T-helper 9 cell (primary cell): ENCODE data around the gene MAP3K9.
A peak's percentile ranks its signal among the peaks of the same experiment; 100 is the strongest.
"Not testable (repeated sequence)": the region's sequence is repeated elsewhere in the genome, so short reads cannot be mapped to it uniquely, and the experiment has no call there.

Experiments
- DNase-seq: peaks from one replicate; pipeline ENCODE4 v3.0.0-alpha.2; 2020
- total RNA-seq, 2 donors: gene quantifications; one replicate each; lab custom pipeline; 2026; lab: John Stamatoyannopoulos, UW

The MAP3K9 gene
- total RNA-seq: 13.4 to 17.4 reads per million in 2 donors

DNA sequence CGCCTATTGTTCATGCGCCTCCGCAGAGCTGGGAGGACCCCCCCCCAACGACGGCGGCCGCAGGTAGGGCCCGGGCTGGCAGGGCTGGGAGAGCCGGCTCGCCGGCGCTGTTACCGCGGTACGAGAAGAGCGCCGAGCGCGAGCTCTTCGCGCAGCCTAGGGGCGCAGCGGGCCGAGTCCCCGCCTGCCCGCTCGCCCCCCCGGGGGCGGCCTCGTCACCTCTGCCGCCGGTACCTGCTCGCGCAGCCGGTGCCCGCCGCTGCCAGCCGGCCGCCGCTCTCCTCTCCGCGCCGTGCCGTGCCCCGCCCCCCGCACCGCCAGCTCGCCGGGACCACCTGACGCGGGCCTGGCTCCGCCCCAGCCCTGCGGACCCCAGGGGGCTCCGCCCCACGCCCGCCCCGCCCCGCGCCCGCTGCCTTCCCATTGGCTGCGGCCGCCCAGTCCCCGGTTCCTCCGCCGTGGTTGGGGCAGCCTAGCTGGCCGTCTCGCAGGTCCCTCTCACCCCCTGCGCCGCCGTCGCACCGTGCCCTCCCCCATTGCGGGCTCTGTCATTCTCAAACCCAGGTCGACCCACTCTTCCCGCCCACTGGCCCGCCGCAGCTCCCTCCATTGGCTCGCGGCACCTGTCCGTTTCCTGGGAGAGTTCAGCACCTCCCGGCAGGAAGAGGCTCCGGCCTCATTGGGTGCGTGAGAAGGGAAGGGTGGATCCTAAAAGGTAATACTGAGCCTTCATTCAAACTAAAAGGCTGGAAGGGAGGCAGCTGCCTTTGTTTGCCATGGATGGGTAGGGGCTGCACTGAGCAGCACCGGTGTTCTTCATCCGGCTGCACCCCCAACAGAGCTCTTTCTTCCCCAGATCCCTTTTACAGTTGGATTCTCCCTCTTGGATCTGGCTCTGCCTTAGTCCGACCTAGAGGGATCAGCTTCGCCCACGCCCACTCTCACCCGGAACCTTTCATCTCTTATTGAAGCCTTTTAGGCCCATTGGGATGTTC, at the start of gene MAP3K9:
MAP3K9 (minus strand) TSS at position 289 of the 995 bp plus-strand sequence. CDS start 342 bp downstream, outside the sequence.
- DNase-seq: peak; percentile 88

DNA sequence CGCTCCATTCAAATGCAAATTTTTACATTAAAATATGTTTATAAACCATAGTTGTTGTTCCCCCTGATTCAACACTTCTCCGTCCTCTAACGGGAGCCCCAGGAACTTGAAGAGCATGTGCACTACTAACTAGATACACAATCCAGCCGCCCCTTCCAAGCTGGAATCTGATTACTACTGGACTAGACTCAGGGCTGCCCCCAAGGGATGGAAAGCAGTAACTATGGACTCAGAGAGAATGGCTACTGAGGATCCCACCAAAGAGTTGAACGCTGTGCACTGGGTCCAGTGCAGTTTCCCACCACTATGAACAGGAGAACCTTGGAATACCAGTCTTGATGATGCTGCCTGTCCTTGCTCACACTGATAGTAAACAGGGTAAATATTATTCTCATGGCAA, 49.3 kb upstream of the MAP3K9 start:
- DNase-seq: no peak

DNA sequence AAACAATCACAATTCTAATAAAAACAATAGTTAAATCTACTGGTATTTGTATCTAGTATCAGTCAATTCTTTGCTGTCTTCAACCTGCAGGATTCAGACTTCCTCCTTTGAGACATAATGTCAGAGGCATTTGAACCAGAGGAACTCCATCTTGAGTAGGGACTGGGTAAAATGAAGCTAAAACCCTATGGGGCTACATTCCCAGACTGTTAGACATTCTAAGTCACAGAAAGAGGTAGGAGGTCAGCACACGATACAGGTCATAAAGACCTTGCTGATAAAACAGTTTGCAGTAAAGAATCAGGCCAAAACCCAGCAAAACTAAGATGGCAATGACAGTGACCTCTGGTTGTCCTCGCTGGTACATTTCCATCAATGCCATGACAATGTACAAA, 48.2 kb upstream of the MAP3K9 start:
- no peak for DNase-seq

DNA sequence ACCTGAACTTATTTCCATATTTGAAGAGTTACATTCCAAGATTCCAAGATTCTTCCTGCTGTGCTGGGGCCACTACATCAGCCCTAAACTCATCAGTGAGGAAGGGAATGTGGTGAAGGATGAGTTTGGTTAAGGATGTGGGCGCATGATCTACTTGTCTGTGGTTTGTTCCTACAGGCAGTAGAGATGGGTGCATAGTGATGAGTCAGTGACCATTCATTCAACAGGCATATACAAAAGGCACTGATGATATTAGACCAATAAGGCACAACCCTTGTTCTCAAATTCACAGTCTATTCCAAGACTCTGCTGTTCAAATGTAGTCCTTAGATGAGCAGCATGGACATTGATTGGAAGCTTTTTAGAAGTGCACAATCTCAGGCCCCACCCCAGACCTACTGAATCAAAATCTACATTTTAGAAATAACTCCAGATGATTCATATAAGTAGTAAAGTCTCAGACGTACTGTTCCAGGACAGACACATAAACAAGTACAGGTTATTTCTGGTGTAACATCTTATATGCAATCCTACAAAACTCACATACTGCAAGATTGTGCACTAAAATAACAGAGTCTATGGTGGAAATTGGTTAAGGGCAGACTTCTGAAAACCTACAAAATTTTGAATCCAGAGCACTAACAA, 47.7 kb upstream of the MAP3K9 start:
- no peak for DNase-seq

DNA sequence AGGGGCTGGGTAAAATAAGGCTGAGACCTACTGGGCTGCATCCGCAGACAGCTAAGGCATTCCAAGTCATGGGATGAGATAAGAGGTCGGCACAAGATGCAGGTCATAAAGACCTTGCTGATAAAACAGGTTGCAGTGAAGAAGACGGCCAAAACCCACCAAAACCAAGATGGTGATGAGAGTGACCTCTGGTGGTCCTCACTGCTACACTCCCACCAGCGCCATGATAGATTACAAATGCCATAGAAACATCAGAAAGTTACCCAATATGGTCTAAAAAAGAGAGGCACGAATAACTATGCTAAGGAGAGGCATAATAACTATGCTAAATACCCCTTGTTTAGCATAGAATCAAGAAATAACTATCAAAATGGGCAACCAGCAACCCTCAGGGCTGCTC, 46.2 kb upstream of the MAP3K9 start:
- no peak for DNase-seq

DNA sequence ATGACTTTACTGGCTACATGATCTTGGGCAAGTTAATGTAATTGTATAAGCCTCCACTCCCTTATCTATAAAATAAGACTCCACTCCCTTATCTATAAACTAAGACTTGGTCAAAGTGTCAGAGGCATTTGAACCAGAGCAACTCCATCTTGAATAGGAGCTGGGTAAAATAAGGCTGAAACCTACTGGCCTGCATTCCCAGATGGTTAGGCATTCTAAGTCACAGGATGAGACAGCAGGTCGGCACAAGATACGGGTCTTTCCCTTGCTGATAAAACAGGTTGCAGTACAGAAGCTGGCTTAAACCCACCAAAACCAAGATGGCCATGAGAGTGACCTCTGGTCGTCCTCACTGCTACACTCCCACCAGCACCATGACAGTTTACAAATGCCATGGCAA, 44.3 kb upstream of the MAP3K9 start:
- not testable (repeated sequence) for DNase-seq

DNA sequence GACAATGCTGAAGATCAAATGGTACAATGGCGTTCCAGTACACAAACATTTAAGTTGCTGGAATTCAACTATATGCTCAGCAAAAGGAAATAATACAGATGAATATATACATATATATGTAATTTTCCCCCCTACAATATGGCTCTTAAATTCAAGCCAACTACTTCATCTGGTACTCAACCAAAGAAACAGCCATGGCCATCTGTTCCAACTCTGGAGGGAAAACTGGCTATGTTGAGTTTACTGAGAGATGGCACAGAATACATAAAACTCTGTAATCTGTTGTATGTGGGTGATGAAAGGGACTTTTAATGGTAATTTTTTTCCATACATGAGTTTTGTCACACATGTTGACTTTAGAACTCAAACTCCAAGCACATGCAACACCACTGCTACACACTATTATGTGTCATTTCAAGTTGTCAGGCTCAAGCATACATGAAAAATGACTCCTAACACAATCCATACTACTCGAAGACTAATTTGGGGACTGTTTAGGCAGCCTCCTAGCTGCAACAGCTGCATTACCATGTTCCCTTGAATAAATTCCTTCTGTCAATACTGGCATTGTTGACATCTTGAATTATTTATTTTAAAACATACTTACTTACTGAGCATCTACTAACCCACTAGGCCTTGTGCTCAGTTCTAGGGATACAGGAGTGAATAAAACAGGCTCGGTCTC, 38.2 kb upstream of the MAP3K9 start:
- no peak for DNase-seq

DNA sequence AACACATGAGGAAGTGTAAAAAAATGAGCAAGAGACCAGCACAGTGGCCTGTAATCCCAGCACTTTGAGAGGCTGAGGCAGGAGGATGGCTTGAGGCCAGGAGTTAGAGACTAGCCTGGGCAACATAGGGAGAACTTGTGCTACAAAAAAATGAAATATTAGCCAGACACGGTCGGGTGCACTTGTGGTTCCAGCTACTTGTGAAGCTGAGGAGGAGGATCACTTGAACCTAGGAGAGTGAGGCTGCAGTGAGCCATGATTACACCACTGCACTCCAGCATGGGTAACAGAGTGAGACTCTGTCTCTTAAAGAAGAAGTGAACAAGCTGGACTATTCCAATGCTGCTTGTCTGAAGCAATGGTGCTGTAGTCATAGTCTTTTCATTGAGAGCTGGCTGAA, 36.3 kb upstream of the MAP3K9 start:
- no peak for DNase-seq

DNA sequence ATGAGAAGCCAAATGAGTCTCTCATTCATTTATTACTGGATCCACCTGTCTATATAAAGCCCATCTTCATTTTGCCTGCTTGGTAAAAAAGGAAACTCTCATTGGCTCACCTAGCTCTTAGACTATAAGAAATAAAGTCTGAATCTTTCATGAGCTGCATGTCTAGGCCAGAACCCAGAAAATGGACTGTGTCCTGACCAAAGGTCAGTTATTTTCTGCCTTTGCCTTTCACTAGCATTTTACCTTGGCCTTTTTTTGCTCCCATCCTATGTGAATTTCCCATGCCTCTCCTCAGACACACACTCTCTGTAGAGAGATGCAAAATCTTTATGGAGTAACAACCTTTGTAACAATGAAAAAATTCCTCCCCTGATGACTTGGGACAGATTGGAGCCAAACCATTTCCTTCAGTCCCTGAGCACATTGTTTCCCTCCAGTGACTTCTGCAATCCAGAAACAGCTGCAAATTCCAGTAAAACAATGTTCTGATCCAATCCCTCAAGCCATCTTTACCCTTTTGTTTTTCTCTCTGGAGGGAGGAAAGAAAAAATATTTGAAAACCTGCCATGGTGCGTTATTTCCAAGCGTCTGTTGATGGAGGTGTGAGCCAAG, 33.6 kb upstream of the MAP3K9 start:
- no peak for DNase-seq

DNA sequence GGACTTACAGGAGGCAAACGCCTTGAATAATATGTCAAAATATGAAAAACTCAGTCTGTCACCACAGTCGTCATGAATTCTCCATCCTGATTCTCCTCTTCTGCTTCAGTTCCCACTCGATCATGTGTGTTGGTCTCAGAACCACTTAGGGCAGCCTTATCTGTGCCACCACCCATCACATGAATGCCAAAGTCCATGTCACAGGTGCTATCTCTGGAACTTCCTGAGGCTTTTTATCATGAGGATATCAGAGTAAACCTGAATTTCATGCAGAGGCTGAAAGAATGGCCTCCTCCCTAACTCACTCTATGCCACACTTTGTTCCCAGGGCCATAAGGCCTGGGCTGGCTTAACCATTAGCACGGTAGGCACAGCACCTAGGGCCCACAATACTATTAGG, 28.8 kb upstream of the MAP3K9 start:
- no peak for DNase-seq

DNA sequence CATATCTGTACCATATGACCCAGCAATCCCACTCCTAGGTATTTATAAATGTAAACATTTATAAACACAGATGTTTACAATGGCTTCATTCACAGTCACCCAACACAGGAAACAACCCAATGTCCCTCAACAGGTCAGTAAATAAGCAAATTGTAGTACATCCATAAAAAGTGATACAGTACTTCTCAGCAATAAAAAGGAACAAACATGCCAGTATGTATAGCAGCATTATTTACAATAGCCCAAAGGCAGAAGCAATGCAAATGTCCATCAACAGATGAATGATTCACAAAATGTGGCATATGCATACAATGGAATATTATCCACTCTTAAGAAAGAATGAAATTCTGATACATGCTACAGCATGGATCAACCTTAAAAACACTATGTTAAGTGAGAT, 27.6 kb upstream of the MAP3K9 start:
- DNase-seq: no peak

DNA sequence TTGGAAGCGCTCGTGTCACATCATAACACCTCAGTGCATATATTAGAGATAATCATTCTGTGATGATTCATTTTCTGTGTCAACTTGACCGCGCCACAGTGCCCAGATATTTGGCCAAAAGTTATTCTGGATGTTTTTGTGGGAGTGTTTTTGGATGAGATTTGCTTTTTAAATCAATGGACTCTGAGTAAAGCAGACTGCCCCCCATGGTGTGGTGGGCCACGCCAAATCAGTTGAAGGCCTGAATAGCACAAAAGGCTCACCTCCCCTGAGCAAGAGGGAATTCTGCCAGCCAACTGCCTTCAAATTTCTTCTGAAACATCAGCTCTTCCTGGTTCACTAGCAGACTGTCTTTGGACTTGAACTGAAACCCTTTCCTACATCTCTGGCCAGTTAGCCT, 24.6 kb upstream of the MAP3K9 start:
- no peak for DNase-seq

DNA sequence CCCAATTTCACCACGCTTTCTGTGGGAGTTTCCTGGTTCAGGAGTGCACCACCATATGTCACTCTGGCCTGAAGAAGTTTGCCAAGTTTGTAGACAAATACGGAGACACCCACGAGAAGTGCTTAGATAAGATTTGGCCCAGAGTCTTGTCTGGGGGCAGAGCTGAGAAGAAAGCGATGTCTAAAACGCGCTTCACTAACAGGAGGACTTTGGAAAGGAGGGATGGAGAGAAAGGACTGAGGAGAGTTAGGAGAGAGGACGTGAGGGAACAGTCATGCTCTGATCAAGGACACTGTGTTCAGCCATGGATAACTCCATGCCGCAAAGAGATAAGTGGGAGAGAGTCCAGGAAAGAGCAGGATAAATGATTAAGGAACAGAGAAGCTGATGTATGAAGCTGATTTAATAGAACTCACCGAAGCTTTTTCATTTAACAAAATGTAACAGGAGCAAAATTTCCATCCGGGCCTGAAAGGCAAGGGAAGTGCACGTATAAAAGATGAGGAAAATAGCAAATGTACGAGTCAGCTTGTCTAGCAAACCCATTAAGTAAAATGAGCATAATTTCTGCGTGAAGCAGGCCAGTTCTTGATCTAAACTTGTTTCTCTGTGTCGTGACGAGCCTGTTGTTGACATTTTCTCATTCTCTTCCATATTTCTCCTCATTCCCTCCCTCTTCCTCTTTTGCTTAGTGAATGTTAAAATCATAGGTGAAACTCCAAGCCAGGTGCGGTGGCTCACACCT, 23.4 kb upstream of the MAP3K9 start:
- DNase-seq: no peak

DNA sequence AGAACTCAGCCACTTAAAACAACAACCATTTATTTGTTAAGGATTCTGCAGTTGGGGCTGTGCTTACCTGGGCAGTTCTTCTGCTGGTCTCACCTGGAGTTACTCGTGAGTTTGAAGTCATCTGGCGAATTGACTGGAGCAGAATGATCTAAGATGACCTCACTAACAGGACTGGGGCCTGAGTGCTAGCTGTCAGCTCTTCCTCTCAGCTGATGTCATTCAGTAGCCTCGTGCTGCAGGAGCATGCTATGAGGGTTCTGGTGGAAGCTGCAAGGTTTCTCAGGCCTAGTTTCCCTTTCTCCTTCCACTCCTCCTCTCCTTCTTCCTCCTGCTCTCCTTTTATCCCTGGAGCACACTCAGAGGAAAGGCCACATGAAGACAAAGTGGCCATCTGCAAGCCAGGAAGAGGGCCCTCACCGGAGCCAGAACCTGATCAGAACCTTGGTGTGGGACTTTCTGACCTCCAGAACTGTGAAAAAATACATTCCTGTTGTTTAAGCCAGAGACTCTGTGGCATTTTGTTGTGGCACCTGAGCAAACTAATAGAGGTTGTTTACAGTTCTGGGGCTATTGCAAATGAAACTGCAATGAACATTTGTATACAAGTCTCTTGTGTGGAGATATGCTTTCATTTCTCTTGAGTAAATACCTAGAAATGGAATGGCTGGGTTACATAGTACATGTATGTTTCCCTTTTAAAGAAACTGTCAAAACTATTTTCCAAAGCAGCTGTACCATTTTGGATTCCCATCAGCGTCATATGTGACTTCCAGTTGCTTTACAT, 21.9 kb upstream of the MAP3K9 start:
- no peak for DNase-seq

DNA sequence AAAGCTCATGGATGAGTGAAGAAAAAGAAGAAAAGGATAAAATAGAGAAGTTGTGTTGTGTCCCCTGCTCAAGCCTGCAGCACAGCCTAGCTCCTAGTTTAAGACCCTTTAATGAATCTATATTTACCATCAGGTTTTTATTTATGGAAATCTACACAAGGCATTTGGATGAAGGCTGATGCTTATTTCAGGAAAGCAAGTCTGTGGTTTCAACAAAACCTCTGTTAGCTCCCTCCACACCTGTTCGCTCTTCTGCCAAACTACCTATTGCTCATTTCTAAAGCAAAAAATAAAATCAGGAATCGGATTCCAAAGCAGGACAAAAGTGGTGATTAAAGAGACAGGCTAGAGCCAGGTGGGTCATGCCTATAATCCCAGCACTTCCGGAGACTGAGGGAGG, 18.9 kb upstream of the MAP3K9 start:
- DNase-seq: no peak

DNA sequence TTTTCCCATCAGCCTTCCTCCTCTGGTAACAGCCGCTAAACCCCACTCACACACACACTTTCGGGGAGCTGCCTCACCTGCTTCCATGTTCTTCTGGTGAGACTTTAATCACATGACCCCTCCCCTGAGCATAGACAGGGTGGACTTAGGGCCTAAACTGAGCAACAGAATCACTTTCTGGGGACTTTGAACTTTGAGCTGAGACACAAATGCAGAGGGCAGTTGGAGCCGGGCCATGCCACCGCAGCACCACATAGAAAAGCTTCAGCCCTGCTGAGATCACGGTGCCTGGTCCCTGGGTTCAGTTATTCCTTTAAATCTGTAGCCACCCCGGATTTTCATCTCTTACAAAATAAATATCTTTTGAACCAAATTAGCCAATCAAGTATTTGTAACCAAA, 18.4 kb upstream of the MAP3K9 start:
- DNase-seq: no peak

DNA sequence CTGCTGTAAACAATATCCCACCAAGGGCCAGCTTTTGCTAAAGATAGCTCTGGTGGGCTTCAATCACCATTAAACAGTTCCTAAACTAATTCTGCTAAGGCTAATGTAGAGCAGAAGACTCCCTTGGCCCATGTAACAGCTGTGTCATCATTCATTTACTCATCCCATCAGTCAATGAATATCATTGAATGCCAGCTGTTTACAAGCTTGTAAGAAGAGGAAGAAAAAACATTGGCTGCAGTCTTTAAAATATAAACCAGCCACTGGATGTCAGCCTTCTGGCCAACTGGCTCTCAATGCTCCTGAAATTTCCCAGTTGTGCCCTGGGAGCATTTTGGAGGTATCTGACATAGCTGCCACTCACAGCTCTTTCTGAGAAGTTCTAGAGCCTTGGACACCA, 18.0 kb upstream of the MAP3K9 start:
- DNase-seq: no peak

DNA sequence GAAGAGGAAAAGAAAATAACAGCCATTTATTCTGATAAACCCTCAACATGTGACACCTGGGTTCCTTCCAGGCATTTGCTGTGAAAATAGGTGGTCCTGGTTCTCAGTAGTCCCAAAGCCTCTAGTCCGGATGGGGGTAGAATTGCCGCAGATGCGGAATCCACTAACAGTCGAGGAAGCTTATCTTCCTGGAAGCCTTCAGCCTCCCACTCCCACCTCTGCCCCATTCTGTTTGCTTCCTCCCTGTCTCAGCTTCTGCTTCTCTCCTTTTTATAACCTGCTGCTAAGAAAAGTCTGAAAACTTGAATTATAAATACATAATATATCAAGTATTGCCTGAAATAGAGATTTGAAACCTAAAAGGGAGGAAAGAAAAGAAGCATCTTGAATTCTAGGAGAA, 14.0 kb upstream of the MAP3K9 start:
- DNase-seq: no peak

DNA sequence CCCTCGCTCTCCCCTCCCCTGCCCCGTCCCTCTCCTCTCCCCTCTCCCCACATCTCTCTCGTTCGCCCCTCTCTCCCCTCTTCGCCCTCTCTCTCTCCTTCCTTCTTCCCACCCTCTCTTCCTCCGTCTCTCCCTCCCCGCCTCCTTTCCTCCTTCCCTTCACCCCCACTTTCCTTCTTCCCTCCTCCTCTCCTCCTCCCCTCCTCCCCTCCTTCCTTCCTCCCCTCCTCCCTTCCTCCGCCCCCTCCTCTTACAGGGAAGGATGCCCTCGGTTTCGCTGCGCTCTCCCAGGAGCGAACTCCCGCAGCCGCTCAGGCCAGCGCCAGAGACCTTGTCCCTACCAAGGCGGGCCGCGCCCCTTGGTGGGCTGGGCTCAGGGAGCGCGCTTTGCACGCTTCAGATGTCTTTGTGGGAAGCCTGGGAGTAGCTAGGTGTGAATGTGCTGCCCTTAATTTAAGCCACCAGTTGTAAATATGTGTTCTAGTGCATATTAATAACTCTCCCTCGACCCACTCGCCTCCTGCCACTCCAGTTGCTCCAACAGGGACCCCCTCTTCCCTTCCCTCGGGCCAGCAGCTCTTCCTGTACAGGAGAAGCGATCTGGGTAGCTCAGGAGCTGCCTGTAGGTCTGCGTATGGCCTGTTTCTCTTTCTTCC, 13.3 kb upstream of the MAP3K9 start:
- no peak for DNase-seq

DNA sequence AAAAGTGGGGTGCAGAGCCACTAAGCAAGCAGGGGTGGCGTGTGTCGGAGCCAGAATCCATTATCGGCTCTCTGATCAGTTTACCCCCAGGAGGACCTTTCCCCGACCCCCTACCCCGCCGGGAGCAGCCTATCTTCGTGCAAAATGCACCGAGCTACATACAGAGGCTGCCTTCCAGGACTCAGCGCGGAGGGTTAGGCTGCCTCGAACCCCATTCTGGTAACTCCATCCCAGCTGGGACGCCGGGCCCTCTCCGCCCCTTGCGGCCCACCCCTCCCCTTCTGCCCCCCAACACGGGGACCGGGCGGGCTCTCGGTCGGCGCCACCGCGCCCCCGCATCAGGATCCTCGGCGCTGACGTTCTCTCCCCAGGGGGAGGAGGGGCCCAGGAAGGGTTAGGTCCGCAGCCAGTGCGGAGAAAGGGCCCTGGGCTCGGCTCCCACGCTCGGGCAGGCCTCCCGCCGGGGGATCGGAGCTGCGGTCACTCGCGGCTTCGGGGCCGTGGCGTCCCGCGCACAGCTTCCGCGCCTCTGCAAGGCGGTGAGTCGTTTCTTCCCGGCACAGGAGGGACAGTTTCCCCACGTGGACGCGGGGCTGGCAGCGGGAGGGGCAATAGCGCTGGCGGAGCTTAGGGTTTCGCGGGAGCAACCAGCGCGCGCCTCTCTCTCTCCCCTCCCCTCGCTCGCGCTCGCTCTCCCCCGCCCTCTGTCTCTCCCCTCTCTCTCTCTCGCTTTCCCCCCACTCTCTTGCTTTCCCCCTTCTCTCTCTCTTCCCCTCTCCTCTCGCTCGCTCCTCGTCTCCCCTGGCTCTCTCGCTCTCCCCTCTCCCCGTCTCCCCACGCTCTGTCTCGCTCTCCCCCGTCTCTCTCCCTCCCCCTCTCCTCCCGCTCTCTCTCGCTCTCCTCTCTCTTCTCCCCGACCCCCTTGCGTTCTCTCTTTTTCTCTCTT, 12.5 kb upstream of the MAP3K9 start:
- DNase-seq: peak; percentile 43
